Spinal cord (tissue), 10 donors: ENCODE results near the gene LMBRD1. TPM values are rescaled to one million over a fixed set of nuclear protein-coding genes. Genes with fewer than 3 reads are reported as not detected.

Source experiments
- DNase-seq, 6 donors: peaks; one replicate each; pipeline versions ENCODE4 v3.0.0 to v3.0.0-alpha.2; 2013 to 2015; ENCODE audit warnings: low spot score in 6 of 6, low read depth in 4 of 6
- H3K27ac ChIP-seq: one replicate; pipeline ENCODE4 v1.5.1; 2013; ENCODE audit warnings: low read depth, low read length, control low read depth
- H3K27me3 ChIP-seq: one replicate; pipeline ENCODE4 v1.6.1; 2013; ENCODE audit warnings: low read length; ENCODE audit not compliant: control insufficient read depth, insufficient read depth
- H3K36me3 ChIP-seq: one replicate; pipeline ENCODE4 v1.6.1; 2013; ENCODE audit warnings: low read length; ENCODE audit not compliant: control insufficient read depth, insufficient read depth
- H3K4me1 ChIP-seq: one replicate; pipeline ENCODE4 v1.6.1; 2013; ENCODE audit warnings: low read length; ENCODE audit not compliant: control insufficient read depth, insufficient read depth
- H3K4me3 ChIP-seq: one replicate; pipeline ENCODE4 v1.5.1; 2013; ENCODE audit warnings: low read depth, low read length, control low read depth
- H3K9me3 ChIP-seq: one replicate; pipeline ENCODE4 v1.6.1; 2013; ENCODE audit warnings: low read length; ENCODE audit not compliant: control insufficient read depth, insufficient read depth
- WGBS: methylation state at CpG from one replicate; pipeline ENCODE4 v1.1.5; 2013; ENCODE audit warnings: missing lambda C conversion rate; ENCODE audit not compliant: insufficient coverage; 5-methylcytosine and 5-hydroxymethylcytosine counted together
- polyA plus RNA-seq, 2 donors: library from polyadenylated mRNA; unstranded; fragments of 120-200 nt; gene quantifications; one replicate each; pipeline ENCODE4 v1.2.1, GENCODE V29; 2013; ENCODE audit not compliant: insufficient read length in 2 of 2
- total RNA-seq, 2 donors: library from RNA; depleted of rRNA in 1 of 2; stranded (reverse); fragments of 120-200 nt in 1 of 2; fragments of >200 nt in 1 of 2; gene quantifications; one replicate each; pipeline versions ENCODE4 v1.2.3 to v1.2.4, GENCODE V29; 2013 to 2014
- donor health status: healthy.

Gene LMBRD1
- total and polyA plus RNA-seq, 4 donors: 68.2 to 109 (median 85.3) TPM

DNA sequence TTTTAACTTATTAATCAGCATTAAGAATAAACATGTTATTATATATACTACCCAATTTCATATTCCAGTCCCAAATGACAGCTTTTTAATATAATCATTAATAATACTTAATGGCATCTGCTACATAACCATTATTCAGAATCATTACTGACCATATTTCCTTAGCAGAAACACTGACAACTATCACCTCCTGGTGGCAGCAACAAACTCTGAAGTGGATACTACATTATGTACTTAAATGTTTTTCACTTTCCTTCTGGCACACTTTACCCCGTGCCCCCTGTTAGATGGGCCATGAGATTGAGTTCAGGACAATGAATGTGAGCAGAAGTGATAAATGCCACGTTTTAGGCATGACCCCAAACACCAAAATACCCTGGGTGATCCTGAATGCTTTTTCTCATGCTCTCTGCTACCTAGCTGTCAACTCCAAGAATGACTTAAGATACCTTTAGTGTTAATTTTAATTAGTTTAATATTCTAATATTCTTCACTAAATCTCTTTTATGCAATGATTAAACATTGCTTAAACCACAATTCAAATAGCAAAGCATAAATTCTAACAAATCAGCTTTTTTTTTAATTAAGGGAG lies 77.1 kb downstream of the LMBRD1 start:
- Histone ChIP-seq H3K36me3 (no peaks in the 10 kb centered on the region), H3K27ac (no peak overlapping the region), H3K4me1 (no peaks in the 10 kb centered on the region), H3K4me3 (no peak overlapping the region), H3K9me3 (peaks cover 4% of the 10 kb centered on the region), H3K27me3 (no peaks in the 10 kb centered on the region)
- no CpG with 5 or more reads among the region's 2 CpGs for WGBS
- DNase-seq: peak in 2 of 6 donors; percentile 26 to 59

GRCh38 chr6:69706724-69707123 lies 90.1 kb downstream of the LMBRD1 start:
- H3K27ac ChIP-seq: no peak overlapping the region
- no peaks in the 10 kb centered on the region for H3K4me1 ChIP-seq
- DNase-seq: no peak
- no peaks in the 10 kb centered on the region for H3K9me3 ChIP-seq
- WGBS: 100% methylated on average over 1 of the region's 1 CpG
- H3K4me3 ChIP-seq: no peak overlapping the region
- H3K27me3 ChIP-seq: no peaks in the 10 kb centered on the region
- peaks cover 2% of the 10 kb centered on the region for H3K36me3 ChIP-seq

DNA sequence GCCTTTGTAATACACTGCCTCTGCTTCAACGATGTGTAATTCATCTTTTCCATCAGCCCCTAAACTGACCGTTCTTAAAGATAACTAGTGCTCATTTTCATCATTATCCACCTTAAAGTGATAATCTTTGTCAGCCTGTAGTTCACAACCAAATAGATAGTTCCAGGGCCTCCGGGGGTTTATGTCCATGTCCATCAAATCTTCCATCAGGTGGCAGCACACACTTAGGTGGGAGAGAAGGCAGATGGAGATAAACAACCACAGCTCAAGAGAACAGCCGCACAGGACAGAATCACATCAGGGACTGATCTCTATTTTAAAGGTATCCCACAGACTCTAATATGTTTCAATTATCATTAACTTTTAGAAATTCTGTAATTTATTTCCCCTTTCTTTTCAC lies 90.9 kb downstream of the LMBRD1 start:
- peaks cover 2% of the 10 kb centered on the region for H3K36me3 ChIP-seq
- H3K4me1 ChIP-seq: no peaks in the 10 kb centered on the region
- no peaks in the 10 kb centered on the region for H3K27me3 ChIP-seq
- 94% methylated on average over 2 of the region's 4 CpGs for WGBS
- no peaks in the 10 kb centered on the region for H3K9me3 ChIP-seq
- no peak for DNase-seq
- H3K27ac ChIP-seq: no peak overlapping the region
- H3K4me3 ChIP-seq: no peak overlapping the region

- Histone ChIP-seq H3K36me3 (peaks cover 2% of the 10 kb centered on the region), H3K4me1 (no peaks in the 10 kb centered on the region), H3K9me3 (no peaks in the 10 kb centered on the region), H3K27me3 (no peaks in the 10 kb centered on the region), H3K4me3 (no peak overlapping the region), H3K27ac (no peak overlapping the region)
- no peak for DNase-seq
- WGBS: no CpG with 5 or more reads among the region's 1 CpG
These were observed 91.9 kb downstream of the LMBRD1 start for GRCh38 chr6:69704916-69705315.

DNA sequence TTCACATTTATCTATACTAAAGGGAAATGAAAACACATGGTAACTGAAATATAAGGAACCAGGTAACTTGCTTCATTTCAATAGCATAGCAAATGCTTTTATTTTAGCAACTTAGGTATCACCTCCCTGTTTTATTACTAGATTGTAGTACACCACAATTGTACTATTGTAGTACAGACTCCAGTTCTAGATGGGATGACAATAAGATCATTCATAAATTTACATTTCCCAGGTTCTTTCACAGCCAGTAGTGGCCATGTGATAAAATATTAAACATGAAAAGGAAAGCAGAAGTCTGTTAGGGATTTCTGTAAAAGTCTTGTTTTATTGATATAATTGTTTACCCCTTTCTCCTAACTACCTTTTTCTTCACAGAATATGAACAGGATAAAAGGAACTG lies 97.2 kb downstream of the LMBRD1 start:
- no peaks in the 10 kb centered on the region for H3K36me3 ChIP-seq
- no peak overlapping the region for H3K4me3 ChIP-seq
- no peaks in the 10 kb centered on the region for H3K4me1 ChIP-seq
- H3K9me3 ChIP-seq: no peaks in the 10 kb centered on the region
- no peak for DNase-seq
- no peaks in the 10 kb centered on the region for H3K27me3 ChIP-seq
- H3K27ac ChIP-seq: no peak overlapping the region

DNA sequence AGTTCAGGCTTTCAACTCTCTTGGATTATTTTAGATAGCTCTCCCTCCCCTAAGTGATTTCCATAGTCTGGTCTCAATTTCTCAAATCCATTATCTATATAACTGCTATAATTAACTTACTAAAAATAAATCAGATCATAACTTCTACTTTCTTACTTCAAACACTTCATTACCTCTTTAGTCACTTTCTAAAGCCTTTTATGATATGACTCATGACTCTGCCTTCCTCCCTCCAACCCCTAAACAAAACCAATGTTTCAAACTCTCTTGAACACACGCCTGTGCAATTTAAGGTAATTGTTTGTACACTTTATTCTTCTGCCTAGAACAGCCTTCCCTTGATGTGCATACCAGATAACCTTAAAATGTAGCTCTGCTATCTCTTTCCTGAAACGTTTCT lies 100.5 kb downstream of the LMBRD1 start:
- no peak for DNase-seq
- H3K4me3 ChIP-seq: no peak overlapping the region
- H3K27ac ChIP-seq: no peak overlapping the region
- no peaks in the 10 kb centered on the region for H3K4me1 ChIP-seq
- H3K36me3 ChIP-seq: no peaks in the 10 kb centered on the region
- no peaks in the 10 kb centered on the region for H3K27me3 ChIP-seq
- WGBS: 85% methylated on average over 2 of the region's 2 CpGs
- no peaks in the 10 kb centered on the region for H3K9me3 ChIP-seq

GRCh38 chr6:69693762-69694161 lies 103.0 kb downstream of the LMBRD1 start:
- DNase-seq: no peak
- Histone ChIP-seq H3K4me1 (no peaks in the 10 kb centered on the region), H3K27me3 (no peaks in the 10 kb centered on the region), H3K36me3 (no peaks in the 10 kb centered on the region), H3K27ac (no peak overlapping the region), H3K4me3 (no peak overlapping the region), H3K9me3 (no peaks in the 10 kb centered on the region)

GRCh38 chr6:69690986-69691385 lies 105.8 kb downstream of the LMBRD1 start:
- Histone ChIP-seq H3K9me3 (no peaks in the 10 kb centered on the region), H3K27ac (no peak overlapping the region), H3K4me3 (no peak overlapping the region), H3K27me3 (no peaks in the 10 kb centered on the region), H3K36me3 (no peaks in the 10 kb centered on the region), H3K4me1 (no peaks in the 10 kb centered on the region)
- DNase-seq: no peak
- WGBS: no CpG with 5 or more reads among the region's 1 CpG

GRCh38 chr6:69680302-69680701 lies 116.5 kb downstream of the LMBRD1 start:
- WGBS: no CpG with 5 or more reads among the region's 1 CpG

GRCh38 chr6:69673298-69673697 lies 123.5 kb downstream of the LMBRD1 start:
- H3K4me1 ChIP-seq: no peaks in the 10 kb centered on the region
- no peak for DNase-seq
- H3K27ac ChIP-seq: no peak overlapping the region
- H3K9me3 ChIP-seq: no peaks in the 10 kb centered on the region
- H3K36me3 ChIP-seq: peaks cover 5% of the 10 kb centered on the region
- H3K4me3 ChIP-seq: no peak overlapping the region
- no peaks in the 10 kb centered on the region for H3K27me3 ChIP-seq
- WGBS: 56% methylated on average over 1 of the region's 2 CpGs

More at GRCh38 chr6:69680302-69680701, 116.5 kb downstream of the LMBRD1 start:
- no peak overlapping the region for H3K27ac ChIP-seq
- H3K4me1 ChIP-seq: no peaks in the 10 kb centered on the region
- DNase-seq: no peak
- no peak overlapping the region for H3K4me3 ChIP-seq
- no peaks in the 10 kb centered on the region for H3K9me3 ChIP-seq
- no peaks in the 10 kb centered on the region for H3K27me3 ChIP-seq
- H3K36me3 ChIP-seq: no peaks in the 10 kb centered on the region
